ENCODE measurements around the gene GUCY1A2. TPM values are rescaled to one million over a fixed set of nuclear protein-coding genes. Genes with fewer than 3 reads are reported as not detected.

The GUCY1A2 gene
- polyA plus RNA-seq, 3 donors, result not detected

GRCh38 chr11:106723071-106723470 is 295.2 kb downstream of the GUCY1A2 start:
- WGBS (ENCODE audit: insufficient coverage), result 77% methylated on average over 3 of the region's 3 CpGs
- H3K36me3 Mint-ChIP-seq, result no peaks in the 10 kb centered on the region
- Histone ChIP-seq H3K4me2 (replicated peaks; ENCODE audit: extremely low read depth, low read length, poor library complexity, severe bottlenecking) (no peak overlapping the region), H3K9ac (ENCODE audit: insufficient read depth, low read length, poor library complexity, severe bottlenecking) (no peak overlapping the region), H3K27me3 (ENCODE audit: control insufficient read depth in 2 of 2, insufficient read depth in 2 of 2, low read length in 2 of 2) (no peaks in the 10 kb centered on the region), H4K20me1 (ENCODE audit: insufficient read depth, low read length) (no peaks in the 10 kb centered on the region), H3K4me1 (ENCODE audit: control insufficient read depth in 1 of 2, insufficient read depth in 2 of 2, low read length in 2 of 2) (no peaks in the 10 kb centered on the region), H3K27ac (ENCODE audit: low read depth in 1 of 2, low read length in 2 of 2) (no peak overlapping the region), H3K79me2 (ENCODE audit: insufficient read depth, low read length) (no peaks in the 10 kb centered on the region), H3K9me3 (replicated peaks in 1 of 2; ENCODE audit: control insufficient read depth in 1 of 2, insufficient read depth in 1 of 2, low read length in 2 of 2) (no peaks in the 10 kb centered on the region), H3K36me3 (replicated peaks in 1 of 2; ENCODE audit: control insufficient read depth in 1 of 2, insufficient read depth in 2 of 2, low read length in 2 of 2) (no peaks in the 10 kb centered on the region), H2AFZ (ENCODE audit: insufficient read depth, low read depth, low read length, poor library complexity, severe bottlenecking) (no peak overlapping the region), H3K4me3 (replicated peaks in 1 of 3; ENCODE audit: low read depth in 2 of 3, low read length in 3 of 3) (no peak overlapping the region)
- TF ChIP-seq CTCF (IDR thresholded peaks at IDR 0.05), result no peak
- H3K4me3 Mint-ChIP-seq, result no peak overlapping the region
- DNase-seq, result no peak
- no peaks in the 10 kb centered on the region for H3K9me3 Mint-ChIP-seq
- peaks cover 0 to 2% (median 0%) of the 10 kb centered on the region in 3 donors for H3K27me3 Mint-ChIP-seq (ENCODE audit: low read depth in 3 of 3)
- H3K4me1 Mint-ChIP-seq, result no peaks in the 10 kb centered on the region
- intact Hi-C loops (cut with micrococcal nuclease), result no loop called here
- no peak overlapping the region for H3K27ac Mint-ChIP-seq

GRCh38 chr11:106717222-106717621 is 301.1 kb downstream of the GUCY1A2 start:
- H3K4me3 ChIP-seq (replicated peaks in 1 of 3; ENCODE audit: low read depth in 2 of 3, low read length in 3 of 3), result no peak overlapping the region
- H3K27me3 ChIP-seq (ENCODE audit: control insufficient read depth in 2 of 2, insufficient read depth in 2 of 2, low read length in 2 of 2), result no peaks in the 10 kb centered on the region
- H4K20me1 ChIP-seq (ENCODE audit: insufficient read depth, low read length), result no peaks in the 10 kb centered on the region
- no peak overlapping the region for H3K4me2 ChIP-seq (replicated peaks; ENCODE audit: extremely low read depth, low read length, poor library complexity, severe bottlenecking)
- intact Hi-C loops (cut with micrococcal nuclease), result no loop called here
- H3K36me3 Mint-ChIP-seq, result no peaks in the 10 kb centered on the region
- H3K27ac ChIP-seq (ENCODE audit: low read depth in 1 of 2, low read length in 2 of 2), result no peak overlapping the region
- no peak overlapping the region for H3K4me3 Mint-ChIP-seq
- TF ChIP-seq CTCF (IDR thresholded peaks at IDR 0.05), result no peak
- no peaks in the 10 kb centered on the region for H3K27me3 Mint-ChIP-seq (ENCODE audit: low read depth in 3 of 3)
- no peaks in the 10 kb centered on the region for H3K36me3 ChIP-seq (replicated peaks in 1 of 2; ENCODE audit: control insufficient read depth in 1 of 2, insufficient read depth in 2 of 2, low read length in 2 of 2)
- H2AFZ ChIP-seq (ENCODE audit: insufficient read depth, low read depth, low read length, poor library complexity, severe bottlenecking), result no peak overlapping the region
- no peak for DNase-seq
- WGBS (ENCODE audit: insufficient coverage), result no CpG with 5 or more reads among the region's 2 CpGs
- no peaks in the 10 kb centered on the region for H3K9me3 ChIP-seq (replicated peaks in 1 of 2; ENCODE audit: control insufficient read depth in 1 of 2, insufficient read depth in 1 of 2, low read length in 2 of 2)
- H3K27ac Mint-ChIP-seq, result no peak overlapping the region
- H3K4me1 Mint-ChIP-seq, result no peaks in the 10 kb centered on the region
- H3K79me2 ChIP-seq (ENCODE audit: insufficient read depth, low read length), result no peaks in the 10 kb centered on the region
- H3K4me1 ChIP-seq (ENCODE audit: control insufficient read depth in 1 of 2, insufficient read depth in 2 of 2, low read length in 2 of 2), result no peaks in the 10 kb centered on the region
- peaks cover 0 to 6% (median 0%) of the 10 kb centered on the region in 7 donors for H3K9me3 Mint-ChIP-seq
- no peak overlapping the region for H3K9ac ChIP-seq (ENCODE audit: insufficient read depth, low read length, poor library complexity, severe bottlenecking)

Measured in CD14-positive monocyte (primary cell).